ENCODE measurements around the gene TP53AIP1. TPM values are rescaled to one million over a fixed set of nuclear protein-coding genes. Genes with fewer than 3 reads are reported as not detected.

The TP53AIP1 gene
- total and polyA plus RNA-seq, 9 of the 15 experiments (the other 6 are each of a cell fraction or from before 2014, with no cell fraction given) = not detected

GRCh38 chr11:128890216-128890542, 52.5 kb downstream of the TP53AIP1 start (continued):
- TF ChIP-seq FOXJ2 (tag; IDR thresholded peaks at IDR 0.05) (no peak), ZNF785 (CRISPR knock-in tag; IDR thresholded peaks at IDR 0.05) (no peak), U2AF2 (optimal IDR thresholded peaks at IDR 0.05; ENCODE audit: low read depth, low read length) (no peak)

GRCh38 chr11:128889657-128890213, 52.9 kb downstream of the TP53AIP1 start:
- in situ Hi-C loops (cut with MboI) = loop anchor here (25.0 kb wide), 1 partner anchor 423 kb away; no protein-coding TSS in a partner anchor
- H3K4me1 ChIP-seq (replicated peaks in 1 of 2; ENCODE audit: control insufficient read depth in 2 of 2, insufficient read depth in 2 of 2, low read length in 2 of 2) = peaks cover 0 to 3% of the 10 kb centered on the region in 2 experiments; a peak in 2 of 5 replicates

More at GRCh38 chr11:128889657-128890213, 52.9 kb downstream of the TP53AIP1 start:
- no peak for FAIRE-seq
- no peak for DNase-seq (ENCODE audit: extremely low read depth in 1 of 4, low spot score in 3 of 4)
- Histone ChIP-seq H3K9ac (ENCODE audit: insufficient read depth in 1 of 2, low read depth in 2 of 2, low read length in 2 of 2) (no peak overlapping the region), H3K79me2 (ENCODE audit: control insufficient read depth, insufficient read depth, low read length) (no peaks in the 10 kb centered on the region), H3K27ac (ENCODE audit: extremely low read depth, low read depth, low read length) (no peak overlapping the region), H3K9me3 (replicated peaks; ENCODE audit: control insufficient read depth, insufficient read depth, low read depth, low read length) (no peaks in the 10 kb centered on the region), H3K4me3 (no peak overlapping the region), H4K20me1 (replicated peaks; ENCODE audit: control insufficient read depth, insufficient read depth, low read length) (no peaks in the 10 kb centered on the region), H3K9me1 (ENCODE audit: control insufficient read depth, insufficient read depth, low read length) (no peaks in the 10 kb centered on the region), H3K4me2 (ENCODE audit: insufficient read depth, low read length) (no peak overlapping the region), H3K36me3 (ENCODE audit: control insufficient read depth, insufficient read depth, low read length) (no peaks in the 10 kb centered on the region), H3K27me3 (ENCODE audit: control insufficient read depth in 2 of 2, insufficient read depth in 2 of 2, low read length in 2 of 2) (peaks cover 0 to 20% of the 10 kb centered on the region in 2 experiments; a peak in 3 of 5 replicates), H2AFZ (ENCODE audit: low read depth, low read length) (no peak overlapping the region)
- CTCF ChIA-PET (ENCODE audit: low intra/inter-chr PET ratio) = no interaction called here
- no TSS peak for BruUV-seq (replicated peaks)
- 1% methylated on average over 8 of the region's 8 CpGs for WGBS (ENCODE audit: insufficient coverage, low coverage, missing lambda C conversion rate)
- no peak for TF ChIP-seq ZNF263 (CRISPR knock-in tag; IDR thresholded peaks at IDR 0.05; ENCODE audit: borderline replicate concordance)
- no peak for TF ChIP-seq YY1 (IDR thresholded peaks at IDR 0.05; ENCODE audit: borderline replicate concordance in 1 of 3, control insufficient read depth in 1 of 3, extremely low read depth in 1 of 3, insufficient read depth in 3 of 3, insufficient read length in 1 of 3, insufficient replicate concordance in 2 of 3, low read depth in 1 of 3, low read length in 2 of 3)
- TF ChIP-seq ZKSCAN1 (IDR thresholded peaks at IDR 0.05; ENCODE audit: low read depth, low read length) = no peak
- intact Hi-C loops (cut with micrococcal nuclease) = loop anchor here (10.0 kb wide), 1 partner anchor 225 kb away; no protein-coding TSS in a partner anchor
- POLR2A ChIA-PET = no interaction called here
- ATAC-seq = no peak

All from K562 (cell line).